Thyroid gland (tissue), 4 donors: ENCODE data around the gene NISCH. TPM values are rescaled to one million over a fixed set of nuclear protein-coding genes. Genes with fewer than 3 reads are reported as not detected.
A peak's percentile ranks its signal among the peaks of the same experiment; 100 is the strongest.

Experiments
- DNase-seq, 2 donors: peaks; one replicate each; pipeline ENCODE4 v3.0.0-alpha.2; 2019
- H3K27ac ChIP-seq, 3 donors: fragments of 200-600 bp; sonication (generic); 1 replicate in 2 of 3; 2 replicates in 1 of 3; pipeline ENCODE4 v1.5.1; 2016 to 2019; ENCODE audit warnings: mild to moderate bottlenecking in 1 of 3, moderate library complexity in 1 of 3
- H3K27me3 ChIP-seq: fragments of 200-600 bp; sonication (generic); one replicate; pipeline ENCODE4 v1.5.1; 2019
- H3K36me3 ChIP-seq, 2 donors: fragments of 200-600 bp; sonication (generic); one replicate each; pipeline ENCODE4 v1.5.1; 2016 to 2019
- H3K4me1 ChIP-seq, 2 donors: fragments of 200-600 bp; sonication (generic); one replicate each; pipeline ENCODE4 v1.5.1; 2017 to 2019
- H3K4me3 ChIP-seq, 3 donors: fragments of 200-600 bp; sonication (generic); replicated peaks in 1 of 3; 1 replicate in 2 of 3; 2 replicates in 1 of 3; pipeline ENCODE4 v1.5.1; 2016; ENCODE audit warnings: mild to moderate bottlenecking in 1 of 3
- H3K9me3 ChIP-seq: fragments of 200-600 bp; sonication (generic); one replicate; pipeline ENCODE4 v1.5.1; 2017
- CTCF ChIP-seq, 6 experiments: fragments of 200-600 bp in 3 of 6; fragments of 450-650 bp in 3 of 6; sonication (generic) in 3 of 6; IDR thresholded peaks; one replicate each; pipeline ENCODE4 v1.5.1; 2016 to 2019; ENCODE audit warnings: antibody characterized with exemption in 6 of 6, mild to moderate bottlenecking in 2 of 6, inconsistent platforms in 1 of 6, moderate library complexity in 1 of 6
- POLR2A ChIP-seq, 2 donors: fragments of 450-650 bp; IDR thresholded peaks; one replicate each; pipeline ENCODE4 v1.6.1; 2017; ENCODE audit warnings: antibody characterized with exemption in 2 of 2, mild to moderate bottlenecking in 2 of 2, moderate library complexity in 1 of 2
- WGBS, 2 donors: methylation state at CpG; one replicate each; pipeline ENCODE4 v1.1.5; 2017; 5-methylcytosine and 5-hydroxymethylcytosine counted together
- intact Hi-C: fragments of 100-400 bp; cut with DNase I; formaldehyde crosslinking; loops from one replicate; pipeline ENCODE4 v1.15.1; 2023
- total RNA-seq, 4 donors: library from RNA; depleted of rRNA; stranded (reverse); fragments of >200 nt; gene quantifications; one replicate each; pipeline ENCODE4 v1.2.3, GENCODE V29; 2016

Gene NISCH
- total RNA-seq, 4 donors from 2014 or later, result 71.8 to 88.2 (median 86.2) TPM

- intact Hi-C loops, result loop anchor here (5.0 kb wide), 1 partner anchor 483 kb away; no protein-coding TSS in a partner anchor
- TF ChIP-seq POLR2A (IDR thresholded peaks at IDR 0.05) (no peak), CTCF (IDR thresholded peaks at IDR 0.05) (no peak)
- peaks cover 44 to 71% of the 10 kb centered on the region in 2 donors for H3K4me1 ChIP-seq
- H3K36me3 ChIP-seq, result peaks cover 0 to 2% of the 10 kb centered on the region in 2 donors
- H3K27ac ChIP-seq, result peak overlapping the region in 2 of 3 donors; percentile 52 to 86
- H3K27me3 ChIP-seq, result no peaks in the 10 kb centered on the region
- no peak for DNase-seq
- no peak overlapping the region for H3K4me3 ChIP-seq
- 93 to 94% methylated on average over 19 of the region's 19 CpGs for WGBS, 2 donors
- no peaks in the 10 kb centered on the region for H3K9me3 ChIP-seq
Observed at GRCh38 chr3:52535411-52536111, 80.2 kb downstream of the NISCH start.

- WGBS, 2 donors, result 21 to 23% methylated on average over 9 of the region's 9 CpGs
- Histone ChIP-seq H3K9me3 (no peaks in the 10 kb centered on the region), H3K27ac (peak overlapping the region in 2 of 3 donors; percentile 52 to 59), H3K27me3 (no peaks in the 10 kb centered on the region), H3K36me3 (peaks cover 0 to 3% of the 10 kb centered on the region in 2 donors), H3K4me1 (peaks cover 48 to 76% of the 10 kb centered on the region in 2 donors), H3K4me3 (no peak overlapping the region)
- TF ChIP-seq POLR2A (IDR thresholded peaks at IDR 0.05), result no peak
- DNase-seq, result no peak
- intact Hi-C loops, result loop anchor here (5.0 kb wide), 1 partner anchor 484 kb away; no protein-coding TSS in a partner anchor
Observed at GRCh38 chr3:52536112-52536368, 80.6 kb downstream of the NISCH start.

GRCh38 chr3:52536369-52537164 is 81.2 kb downstream of the NISCH start, which contains the start of gene UQCC5:
TSS of gene UQCC5 (plus strand) at chr3:52536605. CDS start at chr3:52536756, 151 bp downstream.
- Histone ChIP-seq H3K36me3 (peaks cover 0 to 3% of the 10 kb centered on the region in 2 donors), H3K27ac (peak within 1 kb of the TSS; percentile 92 to 94 (median 93)), H3K4me3 (peak within 1 kb of the TSS; percentile 49 to 68 (median 51)), H3K9me3 (no peaks in the 10 kb centered on the region), H3K4me1 (peaks cover 48 to 76% of the 10 kb centered on the region in 2 donors), H3K27me3 (no peaks in the 10 kb centered on the region)
- TF ChIP-seq POLR2A (IDR thresholded peaks at IDR 0.05), result peak; percentile 73 to 99
- TF ChIP-seq CTCF (IDR thresholded peaks at IDR 0.05), result no peak
- WGBS, 2 donors, result 0% methylated on average over 9 to 53 of the region's 65 CpGs
- intact Hi-C loops, result loop anchor here (5.0 kb wide), 1 partner anchor 484 kb away; no protein-coding TSS in a partner anchor
- peak; percentile 99 for DNase-seq

- Histone ChIP-seq H3K27ac (peak overlapping the region; percentile 92 to 94 (median 93)), H3K9me3 (no peaks in the 10 kb centered on the region), H3K4me3 (peak overlapping the region; percentile 49 to 68 (median 51)), H3K36me3 (peaks cover 0 to 3% of the 10 kb centered on the region in 2 donors), H3K27me3 (no peaks in the 10 kb centered on the region), H3K4me1 (peaks cover 48 to 70% of the 10 kb centered on the region in 2 donors)
- DNase-seq, result no peak
- 2 to 6% methylated on average over 4 to 6 of the region's 6 CpGs for WGBS, 2 donors
- TF ChIP-seq POLR2A (IDR thresholded peaks at IDR 0.05) (no peak), CTCF (IDR thresholded peaks at IDR 0.05) (peak in 2 of 6 experiments; percentile 7 to 33)
- intact Hi-C loops, result loop anchor here (5.0 kb wide), 1 partner anchor 485 kb away; no protein-coding TSS in a partner anchor
Observed at GRCh38 chr3:52537165-52537620, 81.8 kb downstream of the NISCH start.

- peak overlapping the region; percentile 49 to 68 (median 51) for H3K4me3 ChIP-seq
- intact Hi-C loops, result loop anchor here (5.0 kb wide), 1 partner anchor 486 kb away; no protein-coding TSS in a partner anchor
- no peaks in the 10 kb centered on the region for H3K9me3 ChIP-seq
- peaks cover 0 to 3% of the 10 kb centered on the region in 2 donors for H3K36me3 ChIP-seq
- H3K27ac ChIP-seq, result peak overlapping the region; percentile 92 to 94 (median 93)
- TF ChIP-seq POLR2A (IDR thresholded peaks at IDR 0.05) (no peak), CTCF (IDR thresholded peaks at IDR 0.05) (no peak)
- 70 to 73% methylated on average over 7 of the region's 7 CpGs for WGBS, 2 donors
- no peaks in the 10 kb centered on the region for H3K27me3 ChIP-seq
- DNase-seq, result no peak
- H3K4me1 ChIP-seq, result peaks cover 42 to 63% of the 10 kb centered on the region in 2 donors
Observed at GRCh38 chr3:52537726-52538421, 82.5 kb downstream of the NISCH start.
